SK-N-SH treated with all-trans-retinoic acid at 6 μM for 48 hours (cell line): ENCODE data around the gene RSF1.

ENCODE experiments used
- ATAC-seq: fragments of 200-7000 bp; cut with Tn5 transposase; 3 replicates; pipeline ENCODE4 v1.9.1; 2020; ENCODE audit warnings: mild to moderate bottlenecking, moderate library complexity
- BACH2 ChIP-seq: fragments of 250-450 bp; sonication (Bioruptor Pico); IDR thresholded peaks from 2 replicates; pipeline ENCODE4 v1.9.0; 2021; ENCODE audit warnings: mild to moderate bottlenecking, borderline replicate concordance
- CREB5 ChIP-seq: fragments of 250-450 bp; sonication (Bioruptor Pico); IDR thresholded peaks from 2 replicates; pipeline ENCODE4 v1.5.1; 2020; ENCODE audit warnings: low read depth, mild to moderate bottlenecking, moderate library complexity
- ESRRG ChIP-seq: fragments of 250-450 bp; sonication (Bioruptor Pico); IDR thresholded peaks from 2 replicates; pipeline ENCODE4 v1.6.1; 2021; ENCODE audit warnings: mild to moderate bottlenecking
- GLIS3 ChIP-seq: fragments of 250-450 bp; sonication (Bioruptor Pico); IDR thresholded peaks from 2 replicates; pipeline ENCODE4 v1.5.0; 2020; ENCODE audit warnings: mild to moderate bottlenecking, moderate library complexity
- ISL1 ChIP-seq: fragments of 250-450 bp; sonication (Bioruptor Pico); IDR thresholded peaks from 2 replicates; pipeline ENCODE4 v2.1.2; 2022; ENCODE audit warnings: mild to moderate bottlenecking, moderate library complexity
- PATZ1 ChIP-seq: fragments of 250-450 bp; sonication (Bioruptor Pico); IDR thresholded peaks from 2 replicates; pipeline ENCODE4 v1.8.0; 2020; ENCODE audit warnings: mild to moderate bottlenecking, moderate library complexity, borderline replicate concordance
- PPARA ChIP-seq: fragments of 250-450 bp; sonication (Bioruptor Pico); IDR thresholded peaks from 2 replicates; pipeline ENCODE4 v1.5.0; 2020; ENCODE audit warnings: mild to moderate bottlenecking, borderline replicate concordance
- RARB ChIP-seq: fragments of 250-450 bp; sonication (Bioruptor Pico); IDR thresholded peaks from 2 replicates; pipeline ENCODE4 v1.8.0; 2021; ENCODE audit warnings: mild to moderate bottlenecking, moderate library complexity
- SNAI2 ChIP-seq: fragments of 250-450 bp; sonication (Bioruptor Pico); IDR thresholded peaks from 2 replicates; pipeline ENCODE4 v1.5.0; 2020; ENCODE audit warnings: mild to moderate bottlenecking, moderate library complexity
- TCF4 ChIP-seq: fragments of 250-450 bp; sonication (Bioruptor Pico); IDR thresholded peaks from 2 replicates; pipeline ENCODE4 v1.8.0; 2021; ENCODE audit warnings: mild to moderate bottlenecking, moderate library complexity, borderline replicate concordance
- TOX ChIP-seq: fragments of 250-450 bp; sonication (Bioruptor Pico); IDR thresholded peaks from 2 replicates; pipeline ENCODE4 v1.8.0; 2021; ENCODE audit warnings: mild to moderate bottlenecking, moderate library complexity, borderline replicate concordance
- TSHZ2 ChIP-seq: fragments of 250-450 bp; sonication (Bioruptor Pico); IDR thresholded peaks from 2 replicates; pipeline ENCODE4 v1.5.0; 2020; ENCODE audit warnings: mild to moderate bottlenecking, moderate library complexity
- ZC3H10 ChIP-seq: fragments of 250-450 bp; sonication (Bioruptor Pico); IDR thresholded peaks from 2 replicates; pipeline ENCODE4 v1.5.1; 2021; ENCODE audit warnings: mild to moderate bottlenecking, moderate library complexity
- ZFP3 ChIP-seq: fragments of 250-450 bp; sonication (Bioruptor Pico); IDR thresholded peaks from 2 replicates; pipeline ENCODE4 v1.5.0; 2020; ENCODE audit warnings: mild to moderate bottlenecking, moderate library complexity
- ZFP30 ChIP-seq: fragments of 450-650 bp; formaldehyde crosslinking; IDR thresholded peaks from 2 replicates; pipeline ENCODE4 v1.5.0; 2022; ENCODE audit warnings: mild to moderate bottlenecking, moderate library complexity
- TF ChIP-seq, protein P1 (sequence below): fragments of 250-450 bp; sonication (Bioruptor Pico); IDR thresholded peaks from 2 replicates; pipeline ENCODE4 v1.8.0; 2021; ENCODE audit warnings: low read depth, mild to moderate bottlenecking, moderate library complexity, borderline replicate concordance
- TF ChIP-seq, protein P2 (sequence below): fragments of 250-450 bp; sonication (Bioruptor Pico); IDR thresholded peaks from 2 replicates; pipeline ENCODE4 v1.5.1; 2021; ENCODE audit warnings: mild to moderate bottlenecking, moderate library complexity

Gene RSF1

GRCh38 chr11:77776455-77776854 is 44.1 kb downstream of the RSF1 start:
- no peak for ATAC-seq
- TF ChIP-seq TOX (CRISPR knock-in tag) (no peak), PPARA (no peak), TSHZ2 (CRISPR knock-in tag) (no peak), ZFP30 (CRISPR knock-in tag) (no peak), CREB5 (CRISPR knock-in tag) (no peak), SNAI2 (CRISPR knock-in tag) (no peak), ZFP3 (CRISPR knock-in tag) (no peak), BACH2 (CRISPR knock-in tag) (no peak), ISL1 (CRISPR knock-in tag) (no peak), TCF4 (no peak), GLIS3 (no peak), ESRRG (CRISPR knock-in tag) (no peak), ZC3H10 (no peak), PATZ1 (no peak)
- TF ChIP-seq, protein P1, sequence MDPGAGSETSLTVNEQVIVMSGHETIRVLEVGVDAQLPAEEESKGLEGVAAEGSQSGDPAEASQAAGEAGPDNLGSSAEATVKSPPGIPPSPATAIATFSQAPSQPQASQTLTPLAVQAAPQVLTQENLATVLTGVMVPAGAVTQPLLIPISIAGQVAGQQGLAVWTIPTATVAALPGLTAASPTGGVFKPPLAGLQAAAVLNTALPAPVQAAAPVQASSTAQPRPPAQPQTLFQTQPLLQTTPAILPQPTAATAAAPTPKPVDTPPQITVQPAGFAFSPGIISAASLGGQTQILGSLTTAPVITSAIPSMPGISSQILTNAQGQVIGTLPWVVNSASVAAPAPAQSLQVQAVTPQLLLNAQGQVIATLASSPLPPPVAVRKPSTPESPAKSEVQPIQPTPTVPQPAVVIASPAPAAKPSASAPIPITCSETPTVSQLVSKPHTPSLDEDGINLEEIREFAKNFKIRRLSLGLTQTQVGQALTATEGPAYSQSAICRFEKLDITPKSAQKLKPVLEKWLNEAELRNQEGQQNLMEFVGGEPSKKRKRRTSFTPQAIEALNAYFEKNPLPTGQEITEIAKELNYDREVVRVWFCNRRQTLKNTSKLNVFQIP (CRISPR knock-in tag) = no peak
- TF ChIP-seq, protein P2, sequence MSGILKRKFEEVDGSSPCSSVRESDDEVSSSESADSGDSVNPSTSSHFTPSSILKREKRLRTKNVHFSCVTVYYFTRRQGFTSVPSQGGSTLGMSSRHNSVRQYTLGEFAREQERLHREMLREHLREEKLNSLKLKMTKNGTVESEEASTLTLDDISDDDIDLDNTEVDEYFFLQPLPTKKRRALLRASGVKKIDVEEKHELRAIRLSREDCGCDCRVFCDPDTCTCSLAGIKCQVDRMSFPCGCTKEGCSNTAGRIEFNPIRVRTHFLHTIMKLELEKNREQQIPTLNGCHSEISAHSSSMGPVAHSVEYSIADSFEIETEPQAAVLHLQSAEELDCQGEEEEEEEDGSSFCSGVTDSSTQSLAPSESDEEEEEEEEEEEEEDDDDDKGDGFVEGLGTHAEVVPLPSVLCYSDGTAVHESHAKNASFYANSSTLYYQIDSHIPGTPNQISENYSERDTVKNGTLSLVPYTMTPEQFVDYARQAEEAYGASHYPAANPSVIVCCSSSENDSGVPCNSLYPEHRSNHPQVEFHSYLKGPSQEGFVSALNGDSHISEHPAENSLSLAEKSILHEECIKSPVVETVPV (CRISPR knock-in tag) = no peak

DNA sequence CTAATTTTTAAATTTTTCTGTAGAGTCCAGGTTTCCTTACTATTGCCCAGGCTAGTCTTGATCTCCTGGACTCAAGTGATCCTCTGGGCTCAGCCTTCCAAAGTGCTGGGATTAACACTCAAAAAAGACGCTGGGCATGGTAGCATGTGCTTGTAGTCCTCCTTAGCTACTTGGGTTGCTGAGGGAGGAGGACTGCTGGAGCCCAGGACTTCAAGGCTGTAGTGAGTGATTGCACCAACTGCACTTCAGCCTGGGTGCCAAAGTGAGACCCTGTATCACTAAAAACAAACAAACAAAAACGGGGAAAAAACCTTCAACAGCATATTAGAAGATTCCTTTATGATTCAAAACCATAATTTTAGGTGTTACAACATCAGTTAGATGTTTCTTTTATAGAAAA is 44.6 kb downstream of the RSF1 start:
- TF ChIP-seq TSHZ2 (CRISPR knock-in tag) (no peak), ISL1 (CRISPR knock-in tag) (no peak), BACH2 (CRISPR knock-in tag) (no peak), PATZ1 (no peak), ZFP30 (CRISPR knock-in tag) (no peak), RARB (CRISPR knock-in tag) (no peak), SNAI2 (CRISPR knock-in tag) (no peak), ESRRG (CRISPR knock-in tag) (no peak), TOX (CRISPR knock-in tag) (no peak)
- ATAC-seq = no peak
